Ovary (tissue), 9 donors: Measurements from ENCODE around the gene EXD3. TPM values are rescaled to one million over a fixed set of nuclear protein-coding genes. Genes with fewer than 3 reads are reported as not detected.
A peak's percentile ranks its signal among the peaks of the same experiment; 100 is the strongest.

Experiments
- DNase-seq, 5 donors: peaks; one replicate each; pipeline ENCODE4 v3.0.0-alpha.2; 2019 to 2020
- H3K27ac ChIP-seq, 2 donors: fragments of 200-600 bp; one replicate each; pipeline versions ENCODE4 v1.5.1 to v1.8.0; 2019 to 2022
- H3K27me3 ChIP-seq: fragments of 200-600 bp; one replicate; pipeline ENCODE4 v1.8.0; 2022
- H3K36me3 ChIP-seq: fragments of 200-600 bp; sonication (generic); one replicate; pipeline ENCODE4 v1.5.1; 2019
- H3K4me1 ChIP-seq: one replicate; pipeline ENCODE4 v1.8.1; 2013; ENCODE audit warnings: mild to moderate bottlenecking, moderate library complexity; ENCODE audit not compliant: insufficient read depth
- H3K4me3 ChIP-seq: fragments of 200-600 bp; sonication (generic); one replicate; pipeline ENCODE4 v1.5.1; 2017
- H3K9me3 ChIP-seq, 2 donors: fragments of 200-600 bp in 1 of 2; sonication (generic) in 1 of 2; one replicate each; pipeline versions ENCODE4 v1.5.1 to v1.8.1; 2013 to 2019; ENCODE audit warnings: mild to moderate bottlenecking in 1 of 2, moderate library complexity in 1 of 2
- CTCF ChIP-seq, 3 donors: fragments of 450-650 bp in 2 of 3; fragments of 200-600 bp in 1 of 3; IDR thresholded peaks; one replicate each; pipeline versions ENCODE4 v1.5.1 to v1.8.0; 2016 to 2022; ENCODE audit warnings: antibody characterized with exemption in 3 of 3, mild to moderate bottlenecking in 1 of 3
- EP300 ChIP-seq: sonication (generic); formaldehyde crosslinking; IDR thresholded peaks from one replicate; pipeline ENCODE4 v1.6.1; 2017; ENCODE audit warnings: antibody characterized with exemption
- POLR2A ChIP-seq: fragments of 450-650 bp; IDR thresholded peaks from one replicate; pipeline ENCODE4 v1.6.1; 2017; ENCODE audit warnings: antibody characterized with exemption, mild to moderate bottlenecking, moderate library complexity
- WGBS, 3 donors: extraction: QIAGEN DNeasy Blood & Tissue Kit in 1 of 3; methylation state at CpG; one replicate each; pipeline versions ENCODE4 v1.1.5 to v1.1.7; 2013 to 2017; 5-methylcytosine and 5-hydroxymethylcytosine counted together
- intact Hi-C, 4 donors: fragments of 100-400 bp; cut with DNase I; formaldehyde crosslinking; loops; one replicate each; pipeline versions ENCODE4 v1.11.0 to v1.15.1; 2022 to 2023
- polyA plus RNA-seq, 2 donors: library from polyadenylated mRNA; stranded (reverse); fragments of 200-250 nt in 1 of 2; fragments of 350-450 nt in 1 of 2; fragmentation: Illumina TruSeq in 1 of 2; extraction: RNeasy Lipid Tissue Mini Kit (QIAGEN cat#74804) in 1 of 2; gene quantifications; one replicate each; pipeline ENCODE4 v1.2.3, GENCODE V29; 2013 to 2014
- total RNA-seq, 7 donors: library from RNA; depleted of rRNA in 2 of 7; stranded (reverse); fragments of >200 nt in 2 of 7; fragmentation: NEBNext Ultra II Directional in 3 of 7; extraction: Animal tissue kit (Norgen Biotek cat#: 25700) in 3 of 7; gene quantifications; one replicate each; pipeline versions ENCODE4 v1.1.0 to v1.2.4, GENCODE V29; 2016 to 2023
- donor health status: DM: no; HTN: no; CAD: no; lungs with moderate emphysema.
- donor health status: DM: no; HTN: no; CAD: no.
- donor health status: Bipolar disorder and iron deficiency.
- donor health status: DM: yes; HTN: yes; CAD: no.
- donor health status: DM: no; HTN: no; CAD: no.
- donor health status: DM: yes; HTN: yes; CAD: no.

EXD3 gene
- total and polyA plus RNA-seq, 9 donors, result 1.0 to 30.6 (median 23.4) TPM

- DNase-seq, result peak in 1 of 5 donors; percentile 8
- WGBS, 3 donors, result 90 to 98% (median 93%) methylated on average over 28 to 30 of the region's 30 CpGs
- no peaks in the 10 kb centered on the region for H3K36me3 ChIP-seq
Measured at GRCh38 chr9:137350696-137351584, 72.0 kb downstream of the EXD3 start.

GRCh38 chr9:137349471-137350033 is 73.4 kb downstream of the EXD3 start:
- intact Hi-C loops, result no loop called here

More at GRCh38 chr9:137350696-137351584, 72.0 kb downstream of the EXD3 start:
- intact Hi-C loops, result no loop called here
- TF ChIP-seq POLR2A (no peak), CTCF (IDR thresholded peaks at IDR 0.05) (no peak), EP300 (no peak)
- no peaks in the 10 kb centered on the region for H3K4me1 ChIP-seq
- no peaks in the 10 kb centered on the region for H3K27me3 ChIP-seq
- no peak overlapping the region for H3K4me3 ChIP-seq
- H3K9me3 ChIP-seq, result no peaks in the 10 kb centered on the region
- no peak overlapping the region for H3K27ac ChIP-seq

GRCh38 chr9:137348769-137349470 is 74.0 kb downstream of the EXD3 start:
- no peak overlapping the region for H3K4me3 ChIP-seq
- H3K27ac ChIP-seq, result no peak overlapping the region
- H3K4me1 ChIP-seq, result no peaks in the 10 kb centered on the region
- no peak for TF ChIP-seq POLR2A
- no peak for TF ChIP-seq EP300
- H3K9me3 ChIP-seq, result no peaks in the 10 kb centered on the region
- DNase-seq, result no peak
- no peaks in the 10 kb centered on the region for H3K27me3 ChIP-seq
- H3K36me3 ChIP-seq, result no peaks in the 10 kb centered on the region
- intact Hi-C loops, result no loop called here
- WGBS, 3 donors, result 89 to 94% (median 93%) methylated on average over 30 to 31 of the region's 31 CpGs

More at GRCh38 chr9:137349471-137350033, 73.4 kb downstream of the EXD3 start:
- no peak for DNase-seq
- Histone ChIP-seq H3K4me1 (no peaks in the 10 kb centered on the region), H3K4me3 (no peak overlapping the region), H3K36me3 (no peaks in the 10 kb centered on the region), H3K27ac (no peak overlapping the region), H3K9me3 (no peaks in the 10 kb centered on the region), H3K27me3 (no peaks in the 10 kb centered on the region)
- TF ChIP-seq CTCF (IDR thresholded peaks at IDR 0.05), result no peak
- WGBS, 3 donors, result 93 to 96% (median 94%) methylated on average over 24 to 27 of the region's 27 CpGs

GRCh38 chr9:137347928-137348327 is 75.0 kb downstream of the EXD3 start:
- H3K27ac ChIP-seq, result no peak overlapping the region
- no peaks in the 10 kb centered on the region for H3K27me3 ChIP-seq
- TF ChIP-seq CTCF (IDR thresholded peaks at IDR 0.05) (no peak), EP300 (no peak)
- H3K4me3 ChIP-seq, result no peak overlapping the region
- no peaks in the 10 kb centered on the region for H3K4me1 ChIP-seq
- 94 to 98% (median 96%) methylated on average over 11 to 13 of the region's 13 CpGs for WGBS, 3 donors
- no peaks in the 10 kb centered on the region for H3K36me3 ChIP-seq
- intact Hi-C loops, result no loop called here
- no peak for DNase-seq
- no peaks in the 10 kb centered on the region for H3K9me3 ChIP-seq
